ENCODE measurements around the gene DEAF1.

GRCh38 chr11:656426-656825 is 38.6 kb downstream of the DEAF1 start:
- TF ChIP-seq CTCF (conservative IDR thresholded peaks at IDR 0.05 in 1 of 2, IDR thresholded peaks at IDR 0.05 in 1 of 2; ENCODE audit: low read depth in 1 of 2, low read length in 2 of 2), result no peak
- TF ChIP-seq EZH2 (IDR thresholded peaks at IDR 0.05; ENCODE audit: low read length, missing control alignments), result no peak

Measured in fibroblast of lung (primary cell).